Erythroblast (primary cell): Measurements from ENCODE around the gene VEGFD.

ENCODE experiments used
- GATA1 ChIP-seq: IDR thresholded peaks from 2 replicates; pipeline ENCODE4 v1.6.1; 2011; ENCODE audit warnings: low read depth, mild to moderate bottlenecking, control low read depth, low read length, moderate library complexity
- POLR2A ChIP-seq: IDR thresholded peaks from 2 replicates; pipeline ENCODE4 v1.6.1; 2011; ENCODE audit warnings: mild to moderate bottlenecking, low read length

GRCh38 chrX:15391850-15392249, 7.6 kb upstream of the VEGFD start:
- TF ChIP-seq POLR2A (no peak), GATA1 (no peak)
